ENCODE results near the gene PLAC8L1. TPM values are rescaled to one million over a fixed set of nuclear protein-coding genes. Genes with fewer than 3 reads are reported as not detected.

PLAC8L1 gene
- total and polyA plus RNA-seq, 2 of the 8 experiments (the other 6 are each of a cell fraction or from before 2014, with no cell fraction given), result 0.42 TPM; not detected in 1

GRCh38 chr5:146052780-146053179 is 52.6 kb downstream of the PLAC8L1 start:
- H3K18ac ChIP-seq (ENCODE audit: extremely low read depth, low read length), result no peak overlapping the region
- no peaks in the 10 kb centered on the region for H3K79me2 ChIP-seq (ENCODE audit: control insufficient read depth in 1 of 2, insufficient read depth in 2 of 2, low read length in 2 of 2)
- H2BK15ac ChIP-seq (ENCODE audit: low read length), result no peak overlapping the region
- no peak overlapping the region for H3K27ac ChIP-seq (ENCODE audit: low read depth, low read length)
- H4K91ac ChIP-seq (replicated peaks; ENCODE audit: insufficient read length, low read length), result no peak overlapping the region
- no peak overlapping the region for H2BK20ac ChIP-seq (ENCODE audit: low read length)
- H3K4ac ChIP-seq (replicated peaks; ENCODE audit: insufficient read length, low read depth, low read length), result no peak overlapping the region
- no peak for DNase-seq (ENCODE audit: low read depth in 1 of 2, low spot score in 2 of 2)
- CTCF ChIA-PET (ENCODE audit: partially characterized antibody), result interaction anchor here (0.6 to 8.2 kb wide), 23 partner anchors 9 to 368 kb away, joined by 3 to 77 read pairs (median 4); no protein-coding TSS in a partner anchor
- peak; percentile 76 to 84 for TF ChIP-seq RAD21 (IDR thresholded peaks at IDR 0.05 in 1 of 2, conservative IDR thresholded peaks at IDR 0.05 in 1 of 2; ENCODE audit: low read depth in 2 of 2, low read length in 2 of 2)
- TF ChIP-seq CTCF (IDR thresholded peaks at IDR 0.05; ENCODE audit: control extremely low read depth in 1 of 3, insufficient read depth in 1 of 3, low read depth in 1 of 3, low read length in 3 of 3), result peak in 2 of 3 experiments; percentile 59 to 64; a peak in 3 of 4 replicates
- no peak for TF ChIP-seq TEAD4 (IDR thresholded peaks at IDR 0.05; ENCODE audit: low read depth, low read length)
- H2BK120ac ChIP-seq (replicated peaks; ENCODE audit: low read depth, low read length), result no peak overlapping the region
- H2AFZ ChIP-seq (ENCODE audit: low read length), result peak overlapping the region; percentile 61; the same call in 1 of the 2 replicates
- no peak overlapping the region for H3K14ac ChIP-seq (ENCODE audit: insufficient read length)
- no peaks in the 10 kb centered on the region for H3K23me2 ChIP-seq (ENCODE audit: low read depth, low read length)
- H3K9me3 ChIP-seq (ENCODE audit: insufficient read depth in 2 of 2, low read depth in 1 of 2, low read length in 1 of 2), result no peaks in the 10 kb centered on the region
- H4K5ac ChIP-seq (ENCODE audit: insufficient read length, low read depth, low read length), result no peak overlapping the region
- H3K4me3 ChIP-seq (ENCODE audit: extremely low read depth in 1 of 4, insufficient read depth in 2 of 4, low read depth in 3 of 4, low read length in 4 of 4), result no peak overlapping the region
- no peaks in the 10 kb centered on the region for H3K79me1 ChIP-seq (ENCODE audit: low read depth, low read length)
- peak; percentile 69 for FAIRE-seq
- H3K56ac ChIP-seq (replicated peaks; ENCODE audit: insufficient read length, low read depth, low read length), result no peak overlapping the region
- H2AK5ac ChIP-seq (ENCODE audit: low read depth, low read length), result no peak overlapping the region
- H3K4me1 ChIP-seq (replicated peaks in 1 of 4; ENCODE audit: control insufficient read depth in 3 of 4, insufficient read depth in 4 of 4, low read length in 3 of 4), result no peaks in the 10 kb centered on the region; a peak in 1 of 7 replicates
- no peak overlapping the region for H4K8ac ChIP-seq (ENCODE audit: extremely low read depth, insufficient read depth, low read length)
- H3K4me2 ChIP-seq (ENCODE audit: insufficient read depth in 1 of 2, low read depth in 2 of 2, low read length in 2 of 2), result no peak overlapping the region
- POLR2A ChIA-PET (ENCODE audit: partially characterized antibody), result no interaction called here
- H3K36me3 ChIP-seq (ENCODE audit: control insufficient read depth in 2 of 4, insufficient read depth in 4 of 4, low read length in 3 of 4), result no peaks in the 10 kb centered on the region
- no peak overlapping the region for H2BK12ac ChIP-seq (ENCODE audit: low read depth, low read length)
- no peaks in the 10 kb centered on the region for H4K20me1 ChIP-seq (replicated peaks in 1 of 2; ENCODE audit: control insufficient read depth in 1 of 2, insufficient read depth in 2 of 2, low read length in 2 of 2)
- no peak overlapping the region for H2BK5ac ChIP-seq (ENCODE audit: low read depth, low read length)
- no peaks in the 10 kb centered on the region; a peak in 1 of 7 replicates for H3K27me3 ChIP-seq (replicated peaks in 1 of 4; ENCODE audit: control insufficient read depth in 3 of 4, extremely low read depth in 1 of 4, insufficient read depth in 3 of 4, low read length in 3 of 4)
- H3K23ac ChIP-seq (ENCODE audit: insufficient read length), result no peak overlapping the region
- no peak overlapping the region for H3K9ac ChIP-seq (replicated peaks in 1 of 4; ENCODE audit: extremely low read depth in 1 of 4, low read depth in 3 of 4, low read length in 3 of 4)

Data from H1 (cell line).